PC-9 (cell line): ENCODE data around the gene RAB1B.

ENCODE experiments used
- CTCF ChIP-seq: fragments of 200-600 bp; sonication (generic); conservative IDR thresholded peaks from 2 replicates; pipeline ENCODE4 v1.6.1; 2017; ENCODE audit warnings: mixed run types, antibody characterized with exemption, mild to moderate bottlenecking, moderate library complexity
- EZH2 ChIP-seq: fragments of 200-600 bp; sonication (generic); IDR thresholded peaks from 2 replicates; pipeline ENCODE4 v1.8.0; 2017; ENCODE audit warnings: antibody characterized with exemption, low read depth

- no peak for TF ChIP-seq CTCF
- no peak for TF ChIP-seq EZH2
These were observed 1.9 kb upstream of the RAB1B start for GRCh38 chr11:66266378-66267038.
